HG03469 (cell line): ENCODE results near the gene ADAMTSL3.
"Not testable (repeated sequence)": the region's sequence is repeated elsewhere in the genome, so short reads cannot be mapped to it uniquely, and the experiment has no call there.

ENCODE experiments used
- ATAC-seq: cut with Tn5 transposase; IDR thresholded peaks from one replicate; pipeline ENCODE4 v1.9.1; 2021; ENCODE audit warnings: mild to moderate bottlenecking, moderate library complexity, moderate number of reproducible peaks; ENCODE audit not compliant: unreplicated experiment

ADAMTSL3 gene

DNA sequence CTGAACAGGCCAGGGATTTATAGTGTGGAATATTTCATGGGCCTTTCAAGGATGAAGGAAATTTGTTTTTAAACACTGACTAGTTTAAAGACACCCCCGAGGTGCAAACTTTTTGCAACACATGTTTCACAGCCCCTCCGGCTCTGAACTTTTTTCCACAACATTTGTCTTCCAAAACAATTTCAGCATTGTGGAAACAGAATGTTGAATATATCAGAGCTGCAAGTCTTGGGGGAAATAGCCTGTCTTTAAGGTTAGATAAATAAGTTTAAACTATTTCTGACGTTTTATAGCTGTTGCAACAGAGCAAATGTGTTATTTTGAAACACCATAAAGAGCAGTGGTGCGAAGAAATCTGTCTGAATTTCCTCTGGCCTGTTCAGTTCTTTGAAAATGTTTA lies 352.5 kb downstream of the ADAMTSL3 start:
- ATAC-seq: no peak

DNA sequence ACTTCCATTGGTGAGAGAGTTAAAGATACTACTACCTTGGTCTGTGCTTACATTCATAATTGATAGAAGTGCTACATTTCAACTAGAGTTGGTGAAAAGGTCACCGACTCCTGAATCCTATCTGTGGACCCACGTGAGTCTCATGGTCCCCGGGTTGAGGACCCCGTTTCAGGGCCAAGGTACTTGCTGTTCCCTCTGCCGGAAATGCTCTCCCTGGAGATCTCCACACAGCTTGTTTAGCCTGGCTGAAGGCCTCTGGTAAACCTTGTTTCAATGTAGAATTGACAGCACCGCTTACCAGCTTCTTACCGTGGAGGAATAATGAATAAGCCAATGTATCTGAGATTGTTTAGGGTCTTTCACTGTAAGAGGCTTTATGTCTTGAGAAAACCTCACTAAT lies 355.7 kb downstream of the ADAMTSL3 start:
- ATAC-seq: no peak

DNA sequence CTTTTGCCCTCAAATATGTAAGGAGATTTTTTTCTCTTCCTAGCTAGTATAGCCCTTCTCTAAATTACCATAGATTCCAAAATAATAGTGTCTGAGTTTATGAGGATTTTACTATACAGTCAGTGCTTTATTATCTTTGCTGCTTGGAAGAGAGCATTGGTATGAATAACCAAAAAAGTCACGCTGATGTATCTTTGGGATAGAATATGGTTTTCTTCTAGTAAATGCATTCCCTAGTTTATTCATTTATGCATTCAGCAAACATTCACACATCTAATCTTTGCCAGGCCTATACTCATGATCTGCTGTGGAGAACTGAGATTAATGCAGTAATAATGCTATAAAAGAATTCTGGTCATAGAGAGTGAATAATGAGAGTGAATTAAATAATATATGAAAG lies 356.3 kb downstream of the ADAMTSL3 start:
- no peak for ATAC-seq

DNA sequence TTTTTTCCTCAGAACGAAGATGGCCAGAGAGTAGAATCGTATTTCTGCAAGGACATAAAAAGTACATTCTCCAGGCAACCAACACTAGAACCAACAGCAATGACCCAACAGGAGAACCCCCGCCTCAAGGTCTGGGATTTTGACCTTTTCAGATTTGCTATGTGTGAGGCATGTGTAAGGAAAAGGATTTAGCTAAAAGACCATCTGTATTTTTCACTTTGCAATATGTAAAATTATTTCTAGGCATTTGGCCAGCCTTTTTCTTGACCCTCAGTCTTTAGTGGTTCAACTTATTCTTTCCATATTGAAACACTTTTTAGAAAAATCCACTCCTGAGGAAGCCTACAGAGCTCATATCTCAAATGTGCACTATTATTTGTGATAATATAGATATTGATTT lies 362.4 kb downstream of the ADAMTSL3 start:
- no peak for ATAC-seq

DNA sequence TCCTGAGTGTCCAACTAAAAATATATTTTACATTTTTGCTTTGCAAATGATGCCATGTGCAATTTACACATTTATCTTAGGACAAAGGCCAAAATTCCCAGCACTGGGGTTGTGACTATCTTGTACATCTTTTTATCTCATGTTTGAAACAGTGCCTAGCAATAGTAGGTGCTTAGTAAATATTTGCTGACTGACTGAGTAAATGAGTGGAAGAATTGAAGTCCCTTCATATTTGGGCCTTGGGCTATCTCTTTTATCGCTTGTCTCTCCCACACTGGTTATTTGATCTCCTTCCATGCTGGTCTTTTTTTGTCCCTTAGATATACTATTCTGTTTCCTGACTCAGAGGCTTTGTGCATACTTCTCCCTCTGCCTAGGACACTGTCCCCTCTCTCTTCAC lies 368.6 kb downstream of the ADAMTSL3 start:
- ATAC-seq: no peak

DNA sequence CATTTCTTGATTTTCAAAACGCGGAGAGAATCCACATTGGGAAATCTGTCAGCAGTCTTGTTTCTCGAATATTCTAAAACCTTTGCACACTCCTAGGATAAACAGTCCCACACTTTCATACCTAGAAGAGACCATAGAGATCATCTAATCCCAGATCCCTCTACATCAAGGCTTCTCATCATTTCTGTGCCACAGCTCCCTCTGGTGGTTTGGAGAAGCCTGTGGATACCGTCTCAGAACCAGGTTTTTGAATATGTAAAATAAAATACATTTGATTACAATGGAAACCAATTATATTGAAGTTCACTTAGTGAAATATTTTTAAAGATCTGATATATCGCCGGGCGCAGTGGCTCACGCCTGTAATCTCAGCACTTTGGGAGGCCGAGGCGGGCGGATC lies 369.7 kb downstream of the ADAMTSL3 start:
- ATAC-seq: no peak

DNA sequence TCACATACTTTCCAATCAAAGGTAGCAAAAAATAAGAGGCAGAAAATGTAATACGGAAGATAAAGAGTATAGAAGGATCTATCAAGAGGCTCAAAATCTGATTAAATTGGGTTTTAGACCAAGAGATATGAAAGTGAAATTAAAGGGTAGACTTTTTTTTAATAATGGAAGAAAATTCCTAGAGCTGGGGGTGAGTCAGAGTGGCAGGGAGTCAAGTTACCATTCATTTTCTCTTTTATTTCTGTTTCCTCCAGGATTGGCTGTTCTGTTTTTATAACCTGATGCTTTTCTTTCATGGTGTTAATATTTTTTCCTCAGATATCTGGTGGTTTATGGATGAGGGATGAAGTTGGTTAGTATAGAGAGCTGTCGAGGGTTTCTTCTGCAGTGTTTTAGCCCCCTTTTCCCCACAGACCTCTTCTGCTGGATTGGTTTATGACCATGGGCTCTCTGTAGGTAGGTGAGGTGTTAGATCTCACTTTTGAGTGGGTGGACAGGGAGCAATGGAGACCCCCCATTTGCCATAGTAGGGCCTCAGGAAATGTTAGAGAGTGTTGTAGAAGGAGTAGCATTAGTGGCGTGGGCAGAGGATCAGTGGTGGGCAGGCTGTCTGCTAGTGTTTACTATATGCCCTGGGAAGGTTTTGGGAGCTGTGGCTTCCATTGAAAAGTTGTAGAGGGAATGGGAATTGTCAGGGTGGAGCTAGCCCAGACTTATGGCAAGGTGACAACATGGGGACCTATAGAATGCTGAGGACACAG lies 380.1 kb downstream of the ADAMTSL3 start:
- no peak for ATAC-seq

DNA sequence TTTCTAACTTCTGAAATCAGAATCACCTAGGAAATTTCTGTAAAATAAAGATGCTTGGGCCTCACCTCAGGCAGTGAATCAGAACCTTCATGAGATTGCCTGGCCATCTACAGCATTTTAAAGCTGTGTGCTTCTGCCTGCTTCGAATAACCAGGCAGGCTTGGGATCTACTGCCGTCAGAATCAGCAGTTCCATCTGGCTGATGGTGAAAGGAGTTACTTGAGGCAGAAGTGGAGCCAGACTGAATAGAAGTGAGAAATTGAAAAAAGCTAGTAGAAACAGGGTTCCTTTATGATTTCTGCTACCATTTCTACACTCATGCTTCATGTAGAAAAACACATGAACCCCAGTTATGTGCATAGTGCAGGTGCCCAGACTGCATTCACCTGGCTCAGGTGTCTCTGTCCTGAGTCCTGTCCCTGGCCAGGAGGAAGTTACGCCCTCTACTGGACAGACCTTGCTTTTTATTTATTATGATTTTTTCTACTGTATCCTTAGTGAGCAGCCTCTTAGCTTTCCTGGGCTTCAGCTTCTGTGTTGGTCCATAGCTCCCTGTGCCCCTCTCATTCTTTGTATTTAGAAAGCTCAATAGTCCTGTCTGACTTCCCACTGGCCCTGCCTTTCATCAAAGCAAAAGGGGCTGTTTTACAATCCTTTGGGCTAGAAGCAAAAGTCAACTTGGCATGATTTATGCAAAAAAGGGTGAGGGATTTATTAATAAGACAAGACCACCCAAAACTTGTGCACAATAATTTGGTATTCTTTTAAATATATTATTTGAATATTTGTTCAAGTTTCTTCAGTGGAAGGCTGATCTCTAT lies 380.9 kb downstream of the ADAMTSL3 start:
- no peak for ATAC-seq

DNA sequence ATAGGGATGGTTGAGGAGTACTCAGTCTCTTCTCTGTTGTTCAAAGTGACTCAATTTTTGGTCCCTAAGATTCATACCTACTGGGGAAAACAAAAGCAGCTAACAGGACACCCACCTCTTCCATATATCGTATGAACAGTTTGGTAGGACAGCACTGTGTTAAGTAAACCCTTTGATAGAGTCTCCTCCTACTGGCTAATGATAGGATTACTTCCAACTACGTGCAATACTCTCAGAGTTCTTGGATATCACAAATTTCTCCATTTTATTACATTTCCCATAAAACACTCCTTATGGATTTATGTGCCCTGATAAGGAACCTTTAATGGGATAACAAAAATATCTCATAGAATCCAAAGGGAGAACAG lies 381.5 kb downstream of the ADAMTSL3 start:
- ATAC-seq: no peak

DNA sequence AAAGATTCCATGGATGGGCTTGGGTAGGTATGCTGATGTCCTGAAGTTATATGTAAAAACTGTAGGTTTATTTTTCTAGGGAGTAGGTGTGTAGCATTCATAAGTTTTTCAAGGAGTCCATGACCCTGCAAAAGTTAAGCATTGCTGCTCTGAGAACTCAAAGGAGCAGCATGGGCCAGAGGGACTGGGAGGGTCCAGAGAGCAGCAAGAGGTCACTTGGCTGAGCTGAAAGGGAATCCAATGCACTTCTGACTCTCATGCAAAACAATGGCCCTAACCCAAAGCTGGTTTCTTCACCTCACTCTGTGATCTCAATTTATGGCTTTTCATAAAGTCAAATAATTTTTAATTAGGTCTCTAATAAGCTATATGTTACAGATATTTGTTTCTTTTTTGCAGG lies 383.4 kb downstream of the ADAMTSL3 start:
- no peak for ATAC-seq

DNA sequence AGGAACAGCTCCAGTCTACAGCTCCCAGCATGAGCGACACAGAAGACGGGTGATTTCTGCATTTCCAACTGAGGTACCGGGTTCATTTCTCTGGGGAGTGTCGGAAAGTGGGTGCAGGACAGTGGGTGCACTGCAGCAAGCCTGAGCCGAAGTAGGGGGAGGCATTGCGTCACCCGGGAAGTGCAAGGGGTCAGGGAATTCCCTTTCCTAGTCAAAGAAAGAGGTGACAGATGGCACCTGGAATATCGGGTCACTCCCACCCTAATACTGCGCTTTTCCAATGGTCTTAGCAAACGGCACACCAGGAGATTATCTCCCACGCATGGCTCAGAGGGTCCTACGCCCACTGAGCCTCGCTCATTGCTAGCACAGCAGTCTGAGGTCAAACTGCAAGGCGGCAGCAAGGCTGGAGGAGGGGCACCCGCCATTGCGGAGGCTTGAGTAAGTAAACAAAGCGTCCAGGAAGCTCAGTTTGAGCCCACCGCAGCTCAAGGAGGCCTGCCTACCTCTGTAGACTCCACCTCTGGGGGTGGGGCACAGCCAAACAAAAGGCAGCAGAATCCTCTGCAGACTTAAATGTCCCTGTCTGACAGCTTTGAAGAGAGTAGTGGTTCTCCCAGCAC lies 388.6 kb downstream of the ADAMTSL3 start:
- ATAC-seq: not testable (repeated sequence)

DNA sequence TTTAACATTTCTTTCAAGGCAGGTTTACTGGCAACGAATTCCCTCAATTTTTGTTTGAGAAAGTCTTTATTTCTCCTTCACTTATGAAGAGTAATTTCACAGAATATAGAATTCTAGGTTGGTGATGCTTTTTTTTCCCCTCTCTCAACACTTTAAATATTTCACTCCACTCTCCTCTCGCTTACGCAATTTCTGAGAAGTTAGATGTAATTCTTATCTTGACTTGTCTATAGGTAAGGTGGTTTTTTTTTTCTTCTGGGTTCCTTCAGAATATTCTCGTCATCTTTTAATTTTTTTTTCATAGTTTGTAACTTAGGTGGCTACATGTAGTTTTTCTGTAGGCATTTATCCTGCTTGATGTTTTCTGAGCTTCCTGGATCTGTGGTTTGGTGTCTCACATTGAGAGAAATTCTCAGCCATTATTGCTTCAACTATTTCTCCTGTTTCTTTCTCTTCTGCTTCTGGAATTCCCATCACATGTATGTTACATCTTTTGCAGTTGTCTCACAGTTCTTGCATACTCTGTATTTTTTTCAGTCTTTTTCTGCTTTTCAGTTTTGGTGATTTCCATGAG lies 392.2 kb downstream of the ADAMTSL3 start:
- no peak for ATAC-seq

DNA sequence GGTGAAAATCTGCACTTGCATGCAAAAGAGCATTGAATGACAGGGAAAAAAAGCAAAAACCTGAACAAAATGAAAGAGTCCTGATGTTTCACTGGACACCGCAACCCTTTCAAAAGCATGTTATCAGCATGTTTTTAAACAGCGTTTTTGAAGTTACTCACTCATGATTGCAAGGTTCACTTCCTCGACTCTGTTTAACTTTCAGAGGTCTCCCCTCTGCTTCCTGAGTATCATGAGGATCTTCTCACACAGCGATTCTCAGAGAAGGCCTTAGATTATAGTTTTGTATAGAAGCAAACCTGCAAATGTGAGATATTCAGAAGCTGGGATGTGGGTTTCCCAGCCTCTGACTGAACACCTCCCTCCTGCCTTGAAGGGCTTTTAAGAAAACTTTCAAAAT lies 395.6 kb downstream of the ADAMTSL3 start:
- not testable (repeated sequence) for ATAC-seq

DNA sequence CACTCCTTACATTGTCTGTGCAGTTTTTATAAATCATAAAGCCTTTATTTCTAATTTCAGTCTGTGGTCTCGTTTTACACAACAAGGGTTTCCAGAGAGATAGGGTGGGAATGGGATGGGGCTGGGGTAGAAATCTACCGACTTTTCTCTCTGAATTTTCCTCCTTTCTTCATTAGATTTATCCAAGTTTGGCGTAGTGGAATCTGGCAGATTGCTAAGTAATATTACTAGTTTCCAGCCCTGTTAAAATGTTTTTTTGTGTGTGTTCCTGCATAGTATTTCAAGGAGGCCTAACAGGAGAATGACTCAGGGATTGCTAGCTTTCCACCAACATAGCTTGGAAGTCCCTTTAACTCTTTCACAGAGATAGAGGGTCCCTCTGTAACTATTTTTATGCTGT lies 396.2 kb downstream of the ADAMTSL3 start:
- ATAC-seq: no peak

DNA sequence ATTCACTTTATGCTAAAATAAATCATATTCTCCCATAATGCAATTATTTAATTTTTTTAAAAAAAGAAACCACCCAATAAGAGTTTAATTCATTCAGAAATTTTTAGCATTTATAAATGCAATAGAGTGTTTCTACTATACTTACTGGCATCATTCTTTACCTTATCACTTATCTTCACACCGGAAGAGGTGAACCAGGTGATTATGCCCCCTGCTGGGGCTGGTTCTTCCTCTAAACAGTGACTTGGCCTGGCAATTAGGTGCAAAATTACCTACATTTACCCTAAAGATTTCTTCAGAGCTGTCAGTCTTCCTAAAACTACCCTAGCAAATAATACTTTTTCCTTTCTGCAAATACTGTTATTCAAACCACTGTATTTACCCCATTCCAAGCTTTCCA lies 397.2 kb downstream of the ADAMTSL3 start:
- ATAC-seq: not testable (repeated sequence)

DNA sequence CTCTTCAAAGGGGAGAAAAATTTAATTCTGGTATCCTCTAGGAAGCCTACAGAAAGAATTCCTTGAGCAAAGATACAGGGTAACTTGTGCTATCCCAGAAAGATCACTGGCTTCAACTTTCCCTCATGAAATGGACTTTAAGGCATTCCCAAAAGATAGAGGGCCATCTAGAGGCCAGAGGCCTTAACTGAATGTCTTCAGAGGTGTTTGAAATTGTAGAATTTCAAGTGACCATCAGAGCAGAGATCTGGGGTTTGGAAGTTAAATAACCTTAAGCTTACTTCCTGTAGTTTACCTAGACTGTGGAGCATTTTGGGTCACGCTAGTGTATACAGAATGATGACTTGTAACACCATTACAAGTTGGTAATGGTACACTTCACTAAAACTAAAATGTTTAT lies 400.6 kb downstream of the ADAMTSL3 start:
- ATAC-seq: not testable (repeated sequence)

DNA sequence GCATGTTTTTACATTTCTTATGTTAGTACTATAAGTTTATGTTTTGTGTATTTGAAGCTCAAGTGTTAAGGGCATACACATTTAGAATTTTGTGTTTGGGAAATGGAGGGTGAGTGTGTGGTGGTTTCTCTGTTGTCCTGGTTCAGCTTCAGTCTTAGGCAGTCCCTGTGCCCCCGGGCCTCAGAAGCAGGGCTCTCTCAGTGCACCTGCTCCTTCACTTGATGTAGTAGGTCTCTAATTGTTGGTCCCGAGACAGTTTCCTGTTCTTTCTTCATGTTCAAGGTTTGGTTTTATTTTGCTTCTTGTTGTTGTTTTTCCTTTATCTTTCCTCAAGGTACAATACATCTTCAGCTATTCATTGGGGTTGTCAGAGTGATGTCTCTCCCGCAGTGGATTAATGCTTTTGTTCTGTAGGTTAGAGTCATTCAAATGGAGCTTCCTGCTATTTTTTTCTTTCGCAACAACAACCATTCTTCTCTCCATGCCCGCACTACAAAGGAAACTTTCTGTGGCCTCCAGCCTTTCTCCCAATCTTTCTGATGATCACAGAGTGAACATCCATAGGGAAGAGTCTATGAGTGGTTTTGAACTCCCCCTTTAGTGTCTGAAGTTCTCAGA lies 403.9 kb downstream of the ADAMTSL3 start:
- no peak for ATAC-seq

DNA sequence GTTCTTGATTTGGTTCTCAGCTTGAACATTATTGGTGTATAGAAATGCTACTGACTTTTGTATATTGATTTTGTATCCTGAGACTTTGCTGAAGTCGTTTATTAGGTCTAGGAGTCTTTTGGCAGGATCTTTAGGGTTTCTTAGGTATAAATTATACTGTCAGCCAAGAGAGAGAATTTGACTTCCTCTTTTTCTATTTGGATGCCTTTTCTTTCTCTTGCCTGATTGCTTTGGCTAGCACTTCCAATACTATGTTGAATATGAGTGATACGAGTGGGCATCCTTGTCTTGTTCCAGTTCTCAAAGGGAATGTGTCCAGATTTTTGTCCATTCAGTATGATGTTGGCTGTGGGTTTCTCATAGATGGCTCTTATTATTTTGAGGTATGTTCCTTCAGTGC lies 409.8 kb downstream of the ADAMTSL3 start:
- ATAC-seq: not testable (repeated sequence)

DNA sequence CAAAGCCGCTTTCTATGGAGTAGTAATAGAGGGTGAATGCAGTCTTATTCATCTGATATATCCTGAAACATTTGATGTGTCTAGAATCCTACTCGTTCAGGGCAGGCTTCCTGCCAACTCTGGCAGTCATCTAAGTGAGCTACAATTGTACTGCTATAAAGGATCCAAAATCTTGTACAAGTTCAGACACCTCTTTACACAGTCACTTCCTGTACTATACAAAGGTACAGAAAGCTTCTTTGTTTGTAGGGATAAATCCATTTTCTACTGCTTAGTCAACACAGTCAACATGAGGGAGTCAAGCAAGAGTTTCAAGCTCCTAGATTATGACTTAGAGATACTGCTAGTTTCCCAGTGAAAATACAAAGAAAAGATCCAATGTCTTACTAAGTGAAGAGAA lies 414.8 kb downstream of the ADAMTSL3 start:
- ATAC-seq: not testable (repeated sequence)

DNA sequence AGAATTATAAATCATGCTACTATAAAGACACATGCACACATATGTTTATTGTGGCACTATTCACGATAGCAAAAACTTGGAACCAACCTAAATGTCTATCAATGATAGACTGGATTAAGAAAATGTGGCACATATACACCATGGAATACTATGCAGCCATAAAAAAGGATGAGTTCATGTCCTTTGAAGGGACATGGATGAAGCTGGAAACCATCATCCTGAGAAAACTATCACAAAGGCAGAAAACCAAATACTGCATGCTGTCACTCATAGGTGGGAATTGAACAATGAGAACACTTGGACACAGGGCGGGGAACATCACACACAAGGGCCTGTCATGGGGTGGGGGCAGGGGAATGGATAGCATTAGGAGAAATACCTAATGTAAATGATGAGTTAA lies 424.1 kb downstream of the ADAMTSL3 start:
- ATAC-seq: not testable (repeated sequence)

DNA sequence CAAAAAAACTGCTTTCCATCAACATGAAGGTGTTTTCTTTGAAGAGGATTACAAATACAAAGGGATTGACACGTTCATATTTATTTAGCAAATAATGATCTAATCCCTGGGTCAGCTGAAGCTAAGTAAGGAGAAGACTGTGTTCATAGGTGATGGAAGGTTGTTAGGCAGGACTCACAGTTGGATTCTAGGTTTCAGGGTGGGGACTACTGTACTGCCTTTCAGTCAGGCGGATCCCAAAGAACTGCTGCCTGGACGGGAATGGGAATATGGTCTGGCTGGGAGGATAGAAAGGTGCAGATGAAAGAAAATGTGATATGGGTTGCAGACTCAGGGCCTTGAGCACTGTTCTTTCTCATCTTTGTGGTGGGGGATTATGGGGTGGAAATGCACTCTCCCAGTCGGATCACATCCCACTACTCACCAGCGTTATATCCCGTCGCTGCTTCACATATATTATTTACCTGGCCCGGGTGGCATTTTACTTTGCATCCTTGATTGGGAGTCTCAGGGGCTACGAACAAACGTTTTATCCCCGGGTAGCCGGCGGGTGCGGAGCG lies 425.5 kb downstream of the ADAMTSL3 start:
- ATAC-seq: not testable (repeated sequence)
